ENCODE measurements around the gene FAM78A.

DNA sequence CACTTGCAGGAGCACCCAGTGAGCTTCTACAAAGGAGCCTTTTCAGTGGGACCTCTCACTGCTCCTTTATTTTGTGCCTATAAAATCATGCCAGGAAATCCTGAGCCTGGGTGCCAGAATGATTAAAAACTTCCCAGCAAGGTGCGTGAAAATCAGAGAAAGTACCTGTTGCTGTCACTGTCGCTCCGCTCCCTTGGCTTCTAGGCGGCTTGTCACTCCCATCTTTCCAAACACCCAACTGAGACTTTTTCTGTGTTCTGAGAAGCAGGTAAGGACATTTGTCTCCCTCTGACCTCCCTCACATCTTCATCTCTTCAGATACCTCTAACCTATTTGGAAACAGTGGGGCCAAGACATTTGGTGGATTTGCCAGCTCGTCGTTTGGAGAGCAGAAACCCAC, 53.9 kb downstream of the FAM78A start:
- TF ChIP-seq CTCF (conservative IDR thresholded peaks at IDR 0.05) = no peak
- no peak for TF ChIP-seq EZH2 (IDR thresholded peaks at IDR 0.05; ENCODE audit: low read depth)

All from PC-9 (cell line).